HG02623 (cell line): ENCODE results near the gene PKDCC.
A peak's percentile ranks its signal among the peaks of the same experiment; 100 is the strongest.

ENCODE experiments used
- ATAC-seq: cut with Tn5 transposase; IDR thresholded peaks from one replicate; pipeline ENCODE4 v1.9.1; 2021; ENCODE audit warnings: moderate library complexity; ENCODE audit not compliant: unreplicated experiment

PKDCC gene

GRCh38 chr2:42047488-42048298, at the start of gene PKDCC:
PKDCC (plus strand) TSS chr2:42048021; CDS start chr2:42048200, 179 bp downstream.
- ATAC-seq: peak; percentile 55

GRCh38 chr2:41998186-41999127, 49.4 kb upstream of the PKDCC start:
- no peak for ATAC-seq

GRCh38 chr2:41999128-41999480, 48.7 kb upstream of the PKDCC start:
- no peak for ATAC-seq

- no peak for ATAC-seq
These were observed 48.1 kb upstream of the PKDCC start for GRCh38 chr2:41999592-42000281.

- ATAC-seq: no peak
These were observed 46.1 kb upstream of the PKDCC start for GRCh38 chr2:42001711-42002201.

GRCh38 chr2:42007551-42007950, 40.3 kb upstream of the PKDCC start:
- no peak for ATAC-seq

GRCh38 chr2:42008241-42008921, 39.4 kb upstream of the PKDCC start:
- no peak for ATAC-seq

- ATAC-seq: peak; percentile 57
These were observed 37.9 kb upstream of the PKDCC start for GRCh38 chr2:42009657-42010580.

- ATAC-seq: no peak
These were observed 37.0 kb upstream of the PKDCC start for GRCh38 chr2:42010743-42011298.

- ATAC-seq: no peak
These were observed 35.7 kb upstream of the PKDCC start for GRCh38 chr2:42012137-42012536.

GRCh38 chr2:42012651-42013050, 35.2 kb upstream of the PKDCC start:
- ATAC-seq: no peak

- ATAC-seq: no peak
These were observed 34.4 kb upstream of the PKDCC start for GRCh38 chr2:42013409-42013808.

- no peak for ATAC-seq
These were observed 26.4 kb upstream of the PKDCC start for GRCh38 chr2:42021464-42021863.

- ATAC-seq: no peak
These were observed 22.7 kb upstream of the PKDCC start for GRCh38 chr2:42025151-42025582.

- no peak for ATAC-seq
These were observed 21.5 kb upstream of the PKDCC start for GRCh38 chr2:42026272-42026671.

GRCh38 chr2:42028571-42029148, 19.2 kb upstream of the PKDCC start:
- peak; percentile 65 for ATAC-seq

GRCh38 chr2:42029171-42029570, 18.6 kb upstream of the PKDCC start:
- ATAC-seq: peak; percentile 8

- ATAC-seq: peak; percentile 26
These were observed 18.1 kb upstream of the PKDCC start for GRCh38 chr2:42029639-42030199.
